K562 (cell line): ENCODE measurements around the gene ELOF1. TPM values are rescaled to one million over a fixed set of nuclear protein-coding genes. Genes with fewer than 3 reads are reported as not detected.

Experiments
- ARID1B ChIP-seq: fragments of 450-650 bp; IDR thresholded peaks from 2 replicates; pipeline ENCODE4 v1.6.1; 2016; ENCODE audit warnings: antibody characterized with exemption, mild to moderate bottlenecking, inconsistent platforms
- ARID2 ChIP-seq: fragments of 450-650 bp; IDR thresholded peaks from 2 replicates; pipeline ENCODE4 v1.6.1; 2017; ENCODE audit warnings: antibody characterized with exemption, mild to moderate bottlenecking
- BRD9 ChIP-seq: fragments of 450-650 bp; IDR thresholded peaks from 2 replicates; pipeline ENCODE4 v1.6.1; 2018; ENCODE audit warnings: low read depth; ENCODE audit not compliant: partially characterized antibody
- CREBBP ChIP-seq: IDR thresholded peaks from one replicate; pipeline ENCODE4 v1.6.1; 2012; ENCODE audit warnings: low read depth, mild to moderate bottlenecking, control low read depth, inconsistent platforms, low read length
- DIDO1 ChIP-seq: fragments of 450-650 bp; IDR thresholded peaks from 2 replicates; pipeline ENCODE4 v1.6.1; 2016; ENCODE audit warnings: low read depth, missing biosample characterization, missing genetic modification characterization
- FIP1L1 ChIP-seq: fragments of 200-400 bp; formaldehyde crosslinking; IDR thresholded peaks from 2 replicates; pipeline ENCODE4 v1.6.1; 2018; ENCODE audit warnings: mild to moderate bottlenecking, low read depth, low read length; ENCODE audit not compliant: poor library complexity, severe bottlenecking
- FOS ChIP-seq: IDR thresholded peaks from 3 replicates; pipeline ENCODE4 v1.6.1; 2011; ENCODE audit not compliant: insufficient read length; ENCODE audit errors: extremely low read depth
- FUS ChIP-seq: fragments of 200-400 bp; formaldehyde crosslinking; optimal IDR thresholded peaks from 2 replicates; pipeline ENCODE3; 2017; ENCODE audit warnings: low read depth, low read length
- KLF16 ChIP-seq: IDR thresholded peaks from 2 replicates; pipeline ENCODE4 v1.6.1; 2016; ENCODE audit warnings: antibody characterized with exemption
- MAFF ChIP-seq: IDR thresholded peaks from 2 replicates; pipeline ENCODE4 v1.6.1; 2012; ENCODE audit warnings: low read length, improper control_type of control experiment
- MTF1 ChIP-seq: fragments of 250-450 bp; sonication (Bioruptor Pico); IDR thresholded peaks from 2 replicates; pipeline ENCODE4 v1.9.0; 2021; ENCODE audit warnings: moderate library complexity, mild to moderate bottlenecking, inconsistent platforms, borderline replicate concordance
- NFE2L1 ChIP-seq: fragments of 450-650 bp; IDR thresholded peaks from 2 replicates; pipeline ENCODE4 v1.6.1; 2016; ENCODE audit warnings: missing genetic modification characterization, low read depth, mild to moderate bottlenecking, missing compliant biosample characterization, moderate library complexity, borderline replicate concordance
- POLR2A ChIP-seq: fragments of 450-650 bp; conservative IDR thresholded peaks from 2 replicates; pipeline ENCODE4 v1.6.1; 2016
- RBFOX2 ChIP-seq: fragments of 200-400 bp; formaldehyde crosslinking; IDR thresholded peaks from 2 replicates; pipeline ENCODE4 v1.6.1; 2017; ENCODE audit warnings: low read depth, mild to moderate bottlenecking, low read length, moderate library complexity
- RCOR1 ChIP-seq, 2 experiments: IDR thresholded peaks; 2 replicates each; pipeline ENCODE4 v1.6.1; 2012; ENCODE audit warnings: low read depth in 2 of 2, low read length in 2 of 2, borderline replicate concordance in 1 of 2, improper control_type of control experiment in 1 of 2
- SAFB ChIP-seq: fragments of 200-400 bp; formaldehyde crosslinking; IDR thresholded peaks from 2 replicates; pipeline ENCODE4 v1.6.1; 2017; ENCODE audit warnings: low read depth, low read length, borderline replicate concordance
- TARDBP ChIP-seq: fragments of 450-650 bp; IDR thresholded peaks from 2 replicates; pipeline ENCODE4 v1.6.1; 2016
- TCF7 ChIP-seq: sonication (generic); IDR thresholded peaks from 2 replicates; pipeline ENCODE4 v1.6.1; 2016; ENCODE audit warnings: antibody characterized with exemption, borderline replicate concordance
- YBX1 ChIP-seq: fragments of 450-650 bp; IDR thresholded peaks from 2 replicates; pipeline ENCODE4 v1.7.1; 2016; ENCODE audit warnings: mild to moderate bottlenecking
- ZNF239 ChIP-seq: fragments of 250-450 bp; sonication (Bioruptor Pico); IDR thresholded peaks from 2 replicates; pipeline ENCODE4 v1.4.0; 2020; ENCODE audit warnings: mild to moderate bottlenecking
- ZNF253 ChIP-seq: fragments of 250-450 bp; sonication (Bioruptor Pico); conservative IDR thresholded peaks from 2 replicates; pipeline ENCODE4 v1.6.1; 2021; ENCODE audit warnings: mild to moderate bottlenecking
- ZNF324 ChIP-seq: fragments of 250-450 bp; sonication (Bioruptor Pico); IDR thresholded peaks from 2 replicates; pipeline ENCODE4 v1.4.0; 2020; ENCODE audit warnings: mild to moderate bottlenecking
- ZNF408 ChIP-seq: fragments of 250-450 bp; sonication (Bioruptor Pico); IDR thresholded peaks from 2 replicates; pipeline ENCODE4 v1.4.0; 2020; ENCODE audit warnings: low read depth, mild to moderate bottlenecking, moderate library complexity
- ZNF77 ChIP-seq: fragments of 250-450 bp; sonication (Bioruptor Pico); IDR thresholded peaks from 2 replicates; pipeline ENCODE4 v1.5.0; 2020
- polyA plus RNA-seq, 8 experiments: library from polyadenylated mRNA; depleted of rRNA in 4 of 8; stranded (reverse) in 5 of 8; unstranded in 3 of 8; fragments of >200 nt; fragmentation: Nextera tagmentation in 2 of 8; fragmentation: Illumina TruSeq in 1 of 8; extraction: Ambion mirVana in 2 of 8; extraction: Trizol in 1 of 8; gene quantifications; 2 replicates each; pipeline versions ENCODE4 v1.2.1 to v1.2.3, GENCODE V29; 2011 to 2014; ENCODE audit warnings: inconsistent platforms in 1 of 8, missing spikeins in 1 of 8
- total RNA-seq, 7 experiments: library from RNA; depleted of rRNA in 6 of 7; stranded (reverse); fragments of >200 nt in 6 of 7; fragmentation: Illumina TruSeq in 2 of 7; extraction: Trizol in 2 of 7; gene quantifications; 2 replicates each; pipeline versions ENCODE4 v1.2.1 to v1.2.3, GENCODE V29; 2011 to 2021; ENCODE audit warnings: low replicate concordance in 1 of 7
- TF ChIP-seq, protein P1 (sequence below): fragments of 450-650 bp; IDR thresholded peaks from 2 replicates; pipeline ENCODE4 v1.6.1; 2016
- TF ChIP-seq, protein P2 (sequence below): sonication (generic); formaldehyde crosslinking; IDR thresholded peaks from 2 replicates; pipeline ENCODE4 v1.4.0; 2020; ENCODE audit warnings: mild to moderate bottlenecking, missing genetic modification reagents
- TF ChIP-seq, protein P3 (sequence below): fragments of 450-650 bp; IDR thresholded peaks from one replicate; pipeline ENCODE4 v1.6.1; 2018; ENCODE audit warnings: mild to moderate bottlenecking, moderate library complexity; ENCODE audit not compliant: partially characterized antibody

Gene ELOF1
- total and polyA plus RNA-seq, 9 of the 15 experiments (the other 6 are each of a cell fraction or from before 2014, with no cell fraction given): 16.7 to 147 (median 74.2) TPM

DNA sequence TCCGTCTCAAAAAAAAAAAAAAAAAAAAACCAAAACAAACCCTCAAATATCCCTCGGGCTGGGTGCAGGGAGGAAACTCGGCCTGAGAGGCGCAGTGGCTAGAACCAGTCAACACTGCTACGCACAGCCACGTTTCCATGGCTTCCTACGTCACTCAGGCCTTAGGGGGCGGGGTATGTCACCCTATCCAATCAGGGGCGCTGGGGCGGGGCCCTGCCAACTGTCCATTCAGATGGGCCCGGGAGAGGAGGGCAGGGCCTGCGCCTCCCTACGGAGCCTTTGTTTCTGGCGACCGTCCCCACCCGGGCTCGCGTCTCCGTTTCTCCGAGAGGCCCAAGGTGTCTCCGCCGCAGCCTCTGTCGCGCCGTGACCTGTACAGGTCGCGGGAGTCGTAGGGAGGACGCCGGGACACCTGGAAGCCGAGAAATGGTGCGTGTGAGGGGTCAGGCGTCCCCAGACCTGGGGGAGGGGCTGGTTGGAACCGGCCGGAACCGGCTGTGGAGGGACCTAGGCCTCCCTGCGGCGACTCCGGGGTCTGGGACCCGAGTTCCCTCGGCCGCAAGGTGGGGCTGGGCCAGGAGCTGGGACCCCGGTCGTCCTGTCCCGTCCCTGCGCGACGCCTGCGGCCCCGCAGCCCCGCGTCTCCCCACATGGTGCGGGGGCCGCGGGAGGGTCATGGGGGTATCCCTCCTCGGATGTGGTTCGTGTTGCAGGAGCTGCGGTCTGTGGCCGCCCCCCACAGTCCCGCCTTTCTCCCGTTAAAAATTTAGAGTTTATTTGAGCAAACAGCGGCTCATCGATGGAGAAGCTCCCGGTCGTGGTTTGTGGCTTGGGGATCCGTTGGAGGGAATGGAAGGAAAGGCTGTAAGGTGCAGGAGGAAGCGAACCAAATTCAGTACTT lies 38.4 kb upstream of the ELOF1 start, which contains the start of gene ZNF627 (continued):
- TF ChIP-seq YBX1: no peak
- TF ChIP-seq, protein P1, sequence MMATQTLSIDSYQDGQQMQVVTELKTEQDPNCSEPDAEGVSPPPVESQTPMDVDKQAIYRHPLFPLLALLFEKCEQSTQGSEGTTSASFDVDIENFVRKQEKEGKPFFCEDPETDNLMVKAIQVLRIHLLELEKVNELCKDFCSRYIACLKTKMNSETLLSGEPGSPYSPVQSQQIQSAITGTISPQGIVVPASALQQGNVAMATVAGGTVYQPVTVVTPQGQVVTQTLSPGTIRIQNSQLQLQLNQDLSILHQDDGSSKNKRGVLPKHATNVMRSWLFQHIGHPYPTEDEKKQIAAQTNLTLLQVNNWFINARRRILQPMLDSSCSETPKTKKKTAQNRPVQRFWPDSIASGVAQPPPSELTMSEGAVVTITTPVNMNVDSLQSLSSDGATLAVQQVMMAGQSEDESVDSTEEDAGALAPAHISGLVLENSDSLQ: peak; percentile 99
- TF ChIP-seq TARDBP: no peak
- TF ChIP-seq ARID1B: no peak
- peak; percentile 39 for TF ChIP-seq BRD9
- TF ChIP-seq CREBBP: no peak
- no peak for TF ChIP-seq NFE2L1
- TF ChIP-seq POLR2A: peak; percentile 99
- no peak for TF ChIP-seq MAFF
- no peak for TF ChIP-seq RCOR1 (IDR thresholded peaks at IDR 0.05; ENCODE audit: borderline replicate concordance in 1 of 2, low read depth in 2 of 2, low read length in 2 of 2)
- no peak for TF ChIP-seq ZNF77 (CRISPR knock-in tag)
- 0 out of 2 replicates have a peak, but pooled peaks have one; percentile 10 for TF ChIP-seq ARID2
- TF ChIP-seq, protein P2, sequence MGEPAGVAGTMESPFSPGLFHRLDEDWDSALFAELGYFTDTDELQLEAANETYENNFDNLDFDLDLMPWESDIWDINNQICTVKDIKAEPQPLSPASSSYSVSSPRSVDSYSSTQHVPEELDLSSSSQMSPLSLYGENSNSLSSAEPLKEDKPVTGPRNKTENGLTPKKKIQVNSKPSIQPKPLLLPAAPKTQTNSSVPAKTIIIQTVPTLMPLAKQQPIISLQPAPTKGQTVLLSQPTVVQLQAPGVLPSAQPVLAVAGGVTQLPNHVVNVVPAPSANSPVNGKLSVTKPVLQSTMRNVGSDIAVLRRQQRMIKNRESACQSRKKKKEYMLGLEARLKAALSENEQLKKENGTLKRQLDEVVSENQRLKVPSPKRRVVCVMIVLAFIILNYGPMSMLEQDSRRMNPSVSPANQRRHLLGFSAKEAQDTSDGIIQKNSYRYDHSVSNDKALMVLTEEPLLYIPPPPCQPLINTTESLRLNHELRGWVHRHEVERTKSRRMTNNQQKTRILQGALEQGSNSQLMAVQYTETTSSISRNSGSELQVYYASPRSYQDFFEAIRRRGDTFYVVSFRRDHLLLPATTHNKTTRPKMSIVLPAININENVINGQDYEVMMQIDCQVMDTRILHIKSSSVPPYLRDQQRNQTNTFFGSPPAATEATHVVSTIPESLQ: peak; percentile 59; the same call in 1 of the 2 replicates
- no peak for TF ChIP-seq ZNF408 (CRISPR knock-in tag)
- peak; percentile 65 for TF ChIP-seq FIP1L1
- peak; percentile 74; the same call in 1 of the 2 replicates for TF ChIP-seq SAFB
- no peak for TF ChIP-seq DIDO1 (tag)
- peak; percentile 92 for TF ChIP-seq KLF16
- TF ChIP-seq MTF1 (CRISPR knock-in tag): no peak
- TF ChIP-seq FOS: peak; percentile 75
- TF ChIP-seq ZNF239: no peak
- TF ChIP-seq FUS: peak; percentile 34
- no peak for TF ChIP-seq ZNF253 (CRISPR knock-in tag)
- TF ChIP-seq, protein P3, sequence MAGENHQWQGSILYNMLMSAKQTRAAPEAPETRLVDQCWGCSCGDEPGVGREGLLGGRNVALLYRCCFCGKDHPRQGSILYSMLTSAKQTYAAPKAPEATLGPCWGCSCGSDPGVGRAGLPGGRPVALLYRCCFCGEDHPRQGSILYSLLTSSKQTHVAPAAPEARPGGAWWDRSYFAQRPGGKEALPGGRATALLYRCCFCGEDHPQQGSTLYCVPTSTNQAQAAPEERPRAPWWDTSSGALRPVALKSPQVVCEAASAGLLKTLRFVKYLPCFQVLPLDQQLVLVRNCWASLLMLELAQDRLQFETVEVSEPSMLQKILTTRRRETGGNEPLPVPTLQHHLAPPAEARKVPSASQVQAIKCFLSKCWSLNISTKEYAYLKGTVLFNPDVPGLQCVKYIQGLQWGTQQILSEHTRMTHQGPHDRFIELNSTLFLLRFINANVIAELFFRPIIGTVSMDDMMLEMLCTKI: no peak
- peak; percentile 99 for TF ChIP-seq RBFOX2
- no peak; the same call in 1 of the 2 replicates for TF ChIP-seq ZNF324 (CRISPR knock-in tag)
- TF ChIP-seq TCF7: no peak
